Measurements from ENCODE around the gene DGKH.

DGKH gene

DNA sequence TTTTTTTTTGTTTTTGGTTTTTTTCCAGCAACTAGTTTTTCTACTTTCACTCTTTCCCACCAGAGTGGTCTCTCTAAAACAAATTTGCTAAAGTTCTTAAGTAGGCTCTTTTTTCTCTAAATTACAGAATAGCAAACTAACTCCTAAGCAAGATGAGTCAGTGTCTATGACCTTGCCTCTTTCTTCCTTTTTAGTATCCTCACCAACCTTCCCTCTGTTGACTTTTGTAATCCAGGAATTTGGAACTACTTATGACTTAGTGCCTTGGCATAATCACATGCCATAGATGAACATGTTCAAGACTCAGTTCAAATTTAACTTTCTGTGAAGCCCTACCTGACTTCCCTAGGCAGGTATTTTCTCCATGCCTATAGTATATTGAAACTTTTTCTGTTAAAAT lies 191.2 kb downstream of the DGKH start:
- no peaks in the 10 kb centered on the region for H3K27me3 Mint-ChIP-seq
- CTCF ChIA-PET, result no interaction called here
- H3K27ac Mint-ChIP-seq, result no peak overlapping the region
- H3K4me3 Mint-ChIP-seq, result no peak overlapping the region
- DNase-seq, result no peak
- H3K36me3 Mint-ChIP-seq, result peaks cover 3% of the 10 kb centered on the region
- H3K9me3 Mint-ChIP-seq, result no peaks in the 10 kb centered on the region
- no peaks in the 10 kb centered on the region for H3K4me1 Mint-ChIP-seq

DNA sequence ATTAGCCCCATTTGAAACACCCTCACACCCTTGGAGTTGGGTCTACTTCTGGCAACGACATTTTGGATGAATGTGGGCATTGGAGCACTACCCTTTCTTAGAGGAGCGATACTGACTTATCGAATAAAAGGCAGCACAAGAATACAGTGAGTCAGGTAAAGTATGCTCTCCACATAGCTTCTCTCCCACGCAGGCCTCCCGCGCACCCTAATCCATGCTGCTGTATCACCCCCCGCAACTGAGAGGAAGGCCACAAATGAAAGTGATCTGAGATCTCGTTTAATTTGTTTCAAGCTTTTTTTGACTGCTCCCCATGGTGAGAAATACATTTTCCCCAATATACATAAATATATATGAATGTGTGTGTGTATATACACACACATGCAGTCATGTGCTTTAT lies 198.1 kb downstream of the DGKH start:
- no peak overlapping the region for H3K27ac Mint-ChIP-seq
- no peaks in the 10 kb centered on the region for H3K4me1 Mint-ChIP-seq
- CTCF ChIA-PET, result no interaction called here
- H3K36me3 Mint-ChIP-seq, result no peaks in the 10 kb centered on the region
- H3K27me3 Mint-ChIP-seq, result no peaks in the 10 kb centered on the region
- no peaks in the 10 kb centered on the region for H3K9me3 Mint-ChIP-seq
- DNase-seq, result no peak
- no peak overlapping the region for H3K4me3 Mint-ChIP-seq

DNA sequence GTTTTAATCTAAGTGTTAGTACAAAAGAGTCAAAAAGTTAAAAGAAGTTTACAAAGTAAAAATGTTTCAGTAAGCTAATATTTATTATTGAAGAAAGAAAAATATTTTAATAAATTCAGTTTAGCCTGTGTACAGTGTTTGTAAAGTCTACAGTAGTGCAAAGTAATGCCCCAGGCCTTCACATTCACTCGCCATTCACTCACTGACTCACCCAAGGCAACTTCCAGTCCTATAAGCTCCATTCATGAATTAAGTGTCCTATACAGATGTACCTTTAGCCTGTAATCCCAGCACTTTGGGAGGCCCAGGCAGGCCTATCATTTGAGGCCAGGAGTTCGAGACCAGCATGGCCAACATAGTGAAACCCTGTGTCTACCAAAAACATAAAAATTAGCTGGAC lies 199.4 kb downstream of the DGKH start:
- Mint-ChIP-seq H3K27me3 (no peaks in the 10 kb centered on the region), H3K27ac (no peak overlapping the region), H3K9me3 (no peaks in the 10 kb centered on the region), H3K4me1 (no peaks in the 10 kb centered on the region), H3K36me3 (no peaks in the 10 kb centered on the region), H3K4me3 (no peak overlapping the region)
- no peak for DNase-seq
- CTCF ChIA-PET, result interaction anchor here (1.7 kb wide), 1 partner anchor 14 kb away, joined by 4 read pairs; no protein-coding TSS in a partner anchor

DNA sequence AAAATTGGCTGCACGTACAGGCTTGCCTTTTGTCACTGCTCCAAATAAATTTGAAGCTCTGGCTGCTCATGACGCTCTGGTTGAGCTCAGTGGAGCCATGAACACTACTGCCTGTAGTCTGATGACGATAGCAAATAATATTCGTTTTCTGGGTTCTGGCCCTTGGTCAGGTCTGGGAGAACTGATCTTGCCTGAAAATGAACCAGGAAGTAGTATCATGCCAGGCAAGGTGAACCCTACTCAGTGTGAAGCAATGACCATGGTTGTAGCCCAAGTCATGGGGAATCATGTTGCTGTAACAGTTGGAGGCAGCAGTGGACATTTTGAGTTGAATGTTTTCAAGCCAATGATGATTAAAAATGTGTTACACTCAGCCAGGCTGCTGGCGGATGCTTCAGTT lies 207.4 kb downstream of the DGKH start:
- CTCF ChIA-PET, result no interaction called here
- H3K4me1 Mint-ChIP-seq, result peaks cover 14% of the 10 kb centered on the region
- H3K27ac Mint-ChIP-seq, result no peak overlapping the region
- no peak for DNase-seq
- H3K4me3 Mint-ChIP-seq, result no peak overlapping the region
- H3K36me3 Mint-ChIP-seq, result peaks cover 2% of the 10 kb centered on the region
- H3K9me3 Mint-ChIP-seq, result peaks cover 2% of the 10 kb centered on the region
- H3K27me3 Mint-ChIP-seq, result no peaks in the 10 kb centered on the region

DNA sequence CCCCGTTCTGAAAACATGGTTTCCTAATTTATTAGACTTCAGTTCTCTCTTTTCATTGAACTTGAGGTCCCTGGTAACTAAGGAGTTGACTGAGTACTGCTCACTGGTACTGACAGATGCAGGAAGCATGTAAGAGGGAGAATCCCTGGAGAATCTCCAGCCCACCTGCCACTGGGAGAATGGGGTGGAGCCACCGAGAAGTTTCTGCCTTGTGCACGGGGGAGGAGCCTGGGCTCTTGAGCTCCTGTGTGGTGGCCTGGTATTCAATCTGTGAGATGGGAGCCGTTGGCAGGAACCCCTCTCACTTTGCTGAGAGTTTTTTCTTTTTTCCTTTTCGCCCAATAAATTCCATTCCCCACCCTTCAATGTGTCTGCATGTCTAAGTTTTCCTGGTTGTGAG lies 210.3 kb downstream of the DGKH start:
- H3K9me3 Mint-ChIP-seq, result peaks cover 6% of the 10 kb centered on the region
- CTCF ChIA-PET, result interaction anchor here (1.2 kb wide), 1 partner anchor 12 kb away, joined by 4 read pairs; the partner anchor contains the start of gene AKAP11
- H3K36me3 Mint-ChIP-seq, result peaks cover 2% of the 10 kb centered on the region
- H3K4me1 Mint-ChIP-seq, result peaks cover 14% of the 10 kb centered on the region
- H3K4me3 Mint-ChIP-seq, result no peak overlapping the region
- no peak for DNase-seq
- no peak overlapping the region for H3K27ac Mint-ChIP-seq
- peaks cover 8% of the 10 kb centered on the region for H3K27me3 Mint-ChIP-seq

DNA sequence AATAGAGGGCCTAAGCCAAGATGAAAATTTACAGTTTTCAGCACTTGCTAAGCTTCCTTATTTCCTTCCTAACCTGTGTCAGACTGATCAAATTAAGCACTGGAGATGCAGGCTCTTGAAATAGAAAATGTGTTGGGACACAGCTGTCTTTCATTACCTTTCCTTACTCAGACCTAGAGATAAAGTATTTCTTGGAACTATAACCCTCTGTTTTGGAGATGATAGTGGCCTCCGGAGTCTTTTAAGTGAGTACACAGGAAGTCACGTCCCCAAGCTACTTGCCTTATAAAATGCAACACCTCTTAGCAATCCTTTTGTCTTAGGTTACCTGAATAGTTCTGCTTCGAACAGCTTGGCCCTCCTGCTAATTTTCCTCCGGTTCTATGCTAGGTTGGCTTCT lies 211.1 kb downstream of the DGKH start:
- H3K9me3 Mint-ChIP-seq, result peaks cover 6% of the 10 kb centered on the region
- H3K36me3 Mint-ChIP-seq, result peaks cover 2% of the 10 kb centered on the region
- no peak for DNase-seq
- H3K27ac Mint-ChIP-seq, result peak overlapping the region; percentile 85
- CTCF ChIA-PET, result interaction anchor here (1.1 to 1.2 kb wide), 2 partner anchors 10 to 12 kb away, joined by 3 to 4 read pairs; partner anchors contain the start of gene AKAP11
- H3K4me1 Mint-ChIP-seq, result peaks cover 14% of the 10 kb centered on the region
- H3K4me3 Mint-ChIP-seq, result no peak overlapping the region
- peaks cover 8% of the 10 kb centered on the region for H3K27me3 Mint-ChIP-seq

DNA sequence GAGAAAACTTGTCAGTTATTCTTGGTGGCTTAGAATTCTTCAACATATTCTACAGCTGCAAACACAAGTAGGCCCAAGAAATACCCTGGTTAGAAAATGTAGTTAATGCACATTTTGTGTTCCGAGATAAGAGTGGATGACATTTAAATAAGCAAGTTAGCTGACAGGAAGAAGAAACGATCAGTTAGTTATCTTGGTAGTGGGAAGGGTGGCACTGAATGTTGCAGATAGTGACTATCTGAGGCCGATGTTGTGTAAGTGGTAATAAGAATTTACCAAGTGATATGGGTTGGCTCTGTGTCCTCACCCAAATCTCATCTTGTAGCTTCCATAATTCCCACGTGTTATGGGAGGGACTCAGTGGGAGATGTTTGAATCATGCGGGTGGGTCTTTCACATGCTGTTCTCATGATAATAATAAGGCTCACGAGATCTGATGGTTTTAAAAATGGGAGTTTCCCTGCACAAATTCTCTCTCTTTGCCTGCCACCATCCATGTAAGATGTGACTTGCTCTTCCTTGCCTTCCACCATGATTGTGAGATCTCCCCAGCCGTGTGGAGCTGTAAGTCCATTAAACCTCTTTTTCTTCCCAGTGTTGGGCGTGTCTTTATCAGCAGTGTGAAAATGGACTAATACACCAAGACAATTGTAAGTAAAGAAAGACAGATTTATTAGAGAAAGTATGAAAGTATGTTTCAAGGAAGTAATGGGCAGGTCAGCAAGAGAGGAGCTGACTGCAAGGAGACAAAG lies 212.6 kb downstream of the DGKH start:
- no peak for DNase-seq
- no peak overlapping the region for H3K27ac Mint-ChIP-seq
- CTCF ChIA-PET, result interaction anchor here (1.1 kb wide), 1 partner anchor 61 kb away, joined by 3 read pairs; no protein-coding TSS in a partner anchor
- H3K27me3 Mint-ChIP-seq, result peaks cover 8% of the 10 kb centered on the region
- peaks cover 6% of the 10 kb centered on the region for H3K9me3 Mint-ChIP-seq
- peaks cover 14% of the 10 kb centered on the region for H3K4me1 Mint-ChIP-seq
- no peak overlapping the region for H3K4me3 Mint-ChIP-seq
- H3K36me3 Mint-ChIP-seq, result peaks cover 2% of the 10 kb centered on the region

DNA sequence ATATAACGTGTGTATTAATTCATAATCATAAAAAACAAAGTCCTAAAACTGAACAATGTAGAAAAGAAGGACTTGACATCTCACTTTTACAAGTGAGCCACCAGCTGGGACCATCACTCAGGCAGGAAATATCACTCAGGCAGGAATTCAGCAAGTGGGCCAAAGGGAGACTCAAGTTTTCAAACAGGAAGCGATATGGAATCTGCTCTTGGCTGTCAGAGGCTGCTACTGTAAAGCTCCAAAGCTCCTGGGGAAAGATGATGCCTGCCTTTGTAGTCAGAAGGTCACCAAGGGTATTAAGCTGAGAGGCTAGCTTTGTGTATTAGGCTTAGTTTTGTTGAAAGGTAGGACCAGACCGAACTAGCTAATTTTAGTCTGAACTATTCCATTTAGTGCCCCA lies 218.0 kb downstream of the DGKH start:
- no peak overlapping the region for H3K27ac Mint-ChIP-seq
- CTCF ChIA-PET, result no interaction called here

DNA sequence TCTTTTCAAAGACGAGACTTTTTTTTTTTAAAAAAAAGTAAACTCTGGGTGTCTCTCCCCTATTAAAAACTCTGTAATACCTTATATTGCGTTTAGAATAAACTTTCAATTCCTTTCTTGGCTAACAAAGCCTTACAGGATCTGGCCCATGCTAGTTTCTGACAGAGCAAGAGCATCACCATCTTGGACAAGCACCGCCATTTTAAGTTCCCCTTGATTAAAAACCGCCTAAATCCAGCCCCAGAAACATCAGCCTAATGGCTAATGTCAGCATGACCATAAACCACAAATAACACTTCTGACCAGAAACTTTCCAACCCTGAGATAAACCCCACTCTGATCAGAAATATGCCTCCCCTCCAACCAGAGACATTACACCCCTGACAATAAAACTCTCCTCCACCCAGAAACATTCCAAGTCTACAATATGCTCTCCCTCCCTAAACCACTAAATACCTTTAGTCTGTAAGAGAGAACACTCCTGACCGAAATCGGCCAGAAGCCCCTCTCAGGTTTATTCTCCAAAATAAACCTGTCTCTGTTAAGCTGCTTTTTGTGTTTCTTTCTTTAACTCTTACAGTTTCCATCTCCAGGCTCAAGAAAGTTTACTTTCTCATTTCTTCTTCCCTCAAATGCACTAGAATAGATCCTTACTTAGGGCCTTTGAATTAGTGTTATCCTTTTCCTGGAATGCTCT lies 221.9 kb downstream of the DGKH start:
- no peak for DNase-seq
- CTCF ChIA-PET, result interaction anchor here (0.5 to 1.9 kb wide), 4 partner anchors 11 to 602 kb away, joined by 3 to 4 read pairs (median 3); no protein-coding TSS in a partner anchor
- Mint-ChIP-seq H3K27ac (peak overlapping the region; percentile 5), H3K4me3 (peak overlapping the region; percentile 97), H3K4me1 (peaks cover 42% of the 10 kb centered on the region), H3K9me3 (peaks cover 4% of the 10 kb centered on the region), H3K27me3 (peaks cover 9% of the 10 kb centered on the region), H3K36me3 (peaks cover 13% of the 10 kb centered on the region)

More for the DNA sequence above, 218.0 kb downstream of the DGKH start:
- H3K27me3 Mint-ChIP-seq, result peaks cover 12% of the 10 kb centered on the region
- peaks cover 4% of the 10 kb centered on the region for H3K9me3 Mint-ChIP-seq
- no peak overlapping the region for H3K4me3 Mint-ChIP-seq
- no peak for DNase-seq
- H3K36me3 Mint-ChIP-seq, result peaks cover 7% of the 10 kb centered on the region
- H3K4me1 Mint-ChIP-seq, result peaks cover 15% of the 10 kb centered on the region

DNA sequence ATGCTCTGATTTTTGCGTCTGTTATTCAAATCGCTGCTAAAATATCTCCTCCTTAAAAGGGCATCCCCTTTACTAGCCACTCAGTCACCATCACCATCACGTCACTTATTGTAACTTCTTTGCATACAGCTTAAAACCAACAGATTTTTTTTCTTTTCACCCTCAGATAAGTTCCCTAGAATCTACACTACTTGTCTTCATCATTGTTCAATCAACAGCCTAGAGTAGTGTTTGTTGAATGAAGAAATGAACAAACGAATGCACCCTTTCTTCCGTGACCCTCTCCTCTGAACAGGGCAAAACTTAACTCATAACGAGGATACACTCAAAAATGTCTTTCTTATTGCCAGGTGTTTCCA lies 222.4 kb downstream of the DGKH start:
- H3K27ac Mint-ChIP-seq, result peak overlapping the region; percentile 91

DNA sequence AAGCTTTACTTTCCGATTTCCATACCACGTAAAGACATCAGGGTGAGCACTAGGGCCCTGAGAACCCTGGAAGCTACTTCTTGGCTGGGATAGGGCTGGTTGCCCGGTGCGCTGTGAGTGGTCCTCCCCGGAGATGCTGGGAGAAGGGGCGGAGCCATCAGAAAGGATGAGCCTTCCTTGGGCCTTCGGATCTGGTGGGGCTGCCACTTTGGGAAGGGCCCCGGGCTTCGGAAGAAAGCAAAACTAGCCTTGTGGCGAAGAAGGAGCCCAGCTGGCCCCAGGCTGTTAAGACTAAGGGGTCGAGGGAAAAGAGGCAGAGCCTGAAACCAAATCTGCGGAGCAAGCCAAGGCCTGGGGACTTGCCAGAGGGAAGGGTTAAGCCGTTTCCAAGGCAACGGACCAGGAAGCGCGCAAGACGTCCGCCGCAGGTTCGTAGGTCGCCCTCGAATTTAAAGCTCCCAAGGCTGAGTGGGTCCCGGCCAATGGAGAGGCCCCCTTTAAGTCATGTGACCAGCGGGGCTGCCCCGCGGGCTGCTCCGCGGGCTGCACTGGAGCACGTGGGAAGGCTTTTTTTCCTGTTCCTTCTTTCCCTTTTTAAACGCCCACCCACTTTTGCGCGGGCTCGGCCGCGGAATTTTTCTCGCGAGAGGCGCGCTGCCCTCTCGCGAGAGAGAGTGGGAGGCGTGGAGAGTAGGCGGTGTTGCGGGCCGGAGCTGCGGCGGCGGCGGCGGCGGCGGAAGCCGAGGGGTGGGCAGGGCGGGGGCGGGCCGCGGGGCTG lies 223.1 kb downstream of the DGKH start:
- H3K4me1 Mint-ChIP-seq, result peaks cover 51% of the 10 kb centered on the region
- peak overlapping the region; percentile 91 for H3K27ac Mint-ChIP-seq
- DNase-seq, result peak; percentile 96
- peaks cover 9% of the 10 kb centered on the region for H3K27me3 Mint-ChIP-seq
- H3K9me3 Mint-ChIP-seq, result peaks cover 4% of the 10 kb centered on the region
- peaks cover 17% of the 10 kb centered on the region for H3K36me3 Mint-ChIP-seq
- peak overlapping the region; percentile 97 for H3K4me3 Mint-ChIP-seq
- CTCF ChIA-PET, result interaction anchor here (1.3 to 1.9 kb wide), 2 partner anchors 12 to 603 kb away, joined by 3 to 4 read pairs; no protein-coding TSS in a partner anchor

More for the DNA sequence above, 222.4 kb downstream of the DGKH start:
- Mint-ChIP-seq H3K4me3 (peak overlapping the region; percentile 97), H3K9me3 (peaks cover 4% of the 10 kb centered on the region), H3K36me3 (peaks cover 16% of the 10 kb centered on the region), H3K27me3 (peaks cover 9% of the 10 kb centered on the region), H3K4me1 (peaks cover 47% of the 10 kb centered on the region)
- DNase-seq, result no peak
- CTCF ChIA-PET, result interaction anchor here (0.6 to 1.9 kb wide), 3 partner anchors 11 to 603 kb away, joined by 3 to 4 read pairs (median 3); no protein-coding TSS in a partner anchor

DNA sequence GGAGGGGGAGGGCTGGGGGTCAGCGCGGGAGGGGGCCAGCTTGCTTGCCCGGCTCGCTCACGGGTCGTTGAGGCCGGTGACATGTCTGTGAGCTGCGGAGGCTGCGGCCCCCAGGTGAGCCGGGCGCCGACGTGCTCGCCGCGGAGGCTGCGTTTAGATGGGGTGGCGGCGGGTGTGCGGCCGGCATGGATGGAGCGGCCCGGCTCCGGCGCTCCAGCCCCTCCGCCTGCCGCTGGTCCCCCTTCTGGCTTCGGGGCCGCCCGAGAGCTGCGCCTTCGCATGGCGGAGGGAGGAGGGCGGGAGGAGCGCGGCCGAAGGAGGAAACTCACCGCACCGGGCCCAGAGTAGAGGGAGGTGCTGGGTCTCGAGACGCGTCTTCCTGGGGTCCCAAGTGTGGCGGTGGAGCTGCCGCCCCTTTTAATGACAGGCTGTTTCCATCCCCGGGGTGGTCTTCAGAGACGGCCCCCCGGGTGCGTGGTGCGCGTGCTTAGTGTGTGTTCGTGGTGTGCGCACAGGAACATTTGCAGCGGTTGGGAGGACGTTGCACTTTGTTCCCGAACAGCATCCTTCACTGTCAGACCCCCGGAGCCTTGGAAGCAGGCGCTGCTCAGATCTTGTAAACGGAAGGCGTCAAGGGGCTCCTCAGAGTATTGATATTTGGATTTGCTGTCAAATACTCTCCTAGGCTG lies 223.8 kb downstream of the DGKH start, which contains the start of gene AKAP11:
AKAP11 (plus strand) TSS at position 38 of the 689 bp plus-strand sequence. CDS start 14,197 bp downstream, outside the sequence.
- peaks cover 55% of the 10 kb centered on the region for H3K4me1 Mint-ChIP-seq
- peak; percentile 65 for DNase-seq
- H3K27me3 Mint-ChIP-seq, result peaks cover 9% of the 10 kb centered on the region
- peak within 1 kb of the TSS; percentile 95 for H3K27ac Mint-ChIP-seq
- H3K9me3 Mint-ChIP-seq, result peaks cover 4% of the 10 kb centered on the region
- H3K36me3 Mint-ChIP-seq, result peaks cover 18% of the 10 kb centered on the region
- CTCF ChIA-PET, result interaction anchor here (1.2 to 1.9 kb wide), 2 partner anchors 13 to 206 kb away, joined by 3 to 4 read pairs; no protein-coding TSS in a partner anchor
- peak within 1 kb of the TSS; percentile 97 for H3K4me3 Mint-ChIP-seq

DNA sequence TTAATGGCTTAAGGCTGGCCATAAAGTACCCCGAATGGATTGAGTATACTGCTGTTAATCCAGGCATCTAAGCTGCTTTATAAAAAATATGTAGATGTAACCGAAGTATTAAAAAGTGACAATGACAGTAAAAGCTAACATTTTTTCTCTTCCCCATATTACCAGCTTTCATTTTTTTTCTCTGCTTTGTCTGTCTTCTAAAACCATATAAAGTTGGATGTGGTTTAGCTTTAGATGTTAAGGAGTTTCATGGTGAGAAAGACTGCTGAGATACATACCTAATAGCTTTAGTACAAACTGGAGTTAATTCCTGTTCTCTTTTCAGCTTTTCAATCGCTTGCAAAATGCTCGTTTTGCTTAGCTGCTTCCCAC lies 224.3 kb downstream of the DGKH start:
- CTCF ChIA-PET, result interaction anchor here (1.2 kb wide), 1 partner anchor 206 kb away, joined by 3 read pairs; no protein-coding TSS in a partner anchor
- no peak for DNase-seq
- Mint-ChIP-seq H3K4me3 (peak overlapping the region; percentile 97), H3K27ac (peak overlapping the region; percentile 95), H3K36me3 (peaks cover 21% of the 10 kb centered on the region), H3K9me3 (peaks cover 4% of the 10 kb centered on the region), H3K4me1 (peaks cover 60% of the 10 kb centered on the region), H3K27me3 (peaks cover 5% of the 10 kb centered on the region)

All from activated naive CD4-positive, alpha-beta T cell treated with anti-CD3 and anti-CD28 coated beads, Interleukin-2, amount 10 ng/mL, durations not matched to agents 7 days and 5 days (primary cell).